Limb (tissue), 2 donors: ENCODE data around the gene MCC.
A peak's percentile ranks its signal among the peaks of the same experiment; 100 is the strongest.

Experiments
- DNase-seq, 2 donors: peaks; one replicate each; pipeline ENCODE4 v3.0.0-alpha.2; 2016; ENCODE audit errors: extremely low spot score in 2 of 2

The MCC gene

DNA sequence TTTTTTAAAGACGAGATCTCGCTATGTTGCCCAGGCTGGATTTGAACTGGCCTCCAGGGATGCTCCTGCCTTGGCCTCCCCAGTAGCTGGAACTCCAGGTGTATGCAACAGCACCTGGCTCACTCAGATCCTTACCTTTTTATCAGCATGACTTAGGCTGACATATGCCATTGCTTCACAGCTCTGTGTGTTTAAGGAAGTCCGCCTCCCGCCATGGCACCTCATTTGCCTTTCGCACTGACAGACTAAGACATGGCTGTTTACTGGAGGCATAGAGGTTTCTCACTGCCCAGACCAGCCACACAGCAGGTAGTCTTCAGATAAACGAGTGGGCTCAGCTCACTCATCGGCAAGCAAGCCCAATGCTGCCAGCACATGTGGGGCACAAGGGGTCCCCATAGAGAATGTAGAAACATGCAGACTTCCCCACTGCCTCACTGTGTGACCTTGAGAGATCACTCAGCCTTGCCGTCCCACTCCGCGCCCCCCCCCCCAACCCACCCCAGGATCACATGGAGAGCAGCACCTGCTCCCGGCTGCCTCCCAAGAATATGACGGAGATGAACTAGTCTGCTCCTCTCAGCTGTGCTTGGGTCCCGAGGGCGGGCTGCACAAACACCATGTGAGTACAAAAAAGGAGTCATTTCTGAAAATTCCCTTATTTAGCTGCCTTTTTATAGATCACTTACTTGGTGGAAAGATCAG is 448.9 kb downstream of the MCC start:
- DNase-seq = peak in 1 of 2 donors; percentile 59

DNA sequence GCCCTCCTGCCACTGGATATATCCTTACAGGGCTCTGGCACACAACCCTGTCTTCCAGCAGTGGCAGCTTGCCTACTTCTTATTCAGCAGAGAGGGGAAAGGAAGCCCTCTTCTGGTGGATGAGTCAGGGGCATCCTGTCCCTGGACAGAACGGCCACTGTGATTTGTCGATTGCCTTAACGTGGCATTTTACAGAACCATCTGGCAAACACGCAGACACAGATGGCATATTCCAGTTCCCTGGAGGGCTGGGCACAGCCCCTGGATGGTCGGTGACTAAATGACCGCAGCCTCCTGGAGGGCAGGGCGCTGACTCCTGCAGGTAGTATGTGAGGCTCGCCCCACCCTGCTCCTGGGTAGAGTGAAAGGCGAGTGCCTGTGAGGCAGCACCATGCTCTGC is 449.5 kb downstream of the MCC start:
- DNase-seq = no peak

DNA sequence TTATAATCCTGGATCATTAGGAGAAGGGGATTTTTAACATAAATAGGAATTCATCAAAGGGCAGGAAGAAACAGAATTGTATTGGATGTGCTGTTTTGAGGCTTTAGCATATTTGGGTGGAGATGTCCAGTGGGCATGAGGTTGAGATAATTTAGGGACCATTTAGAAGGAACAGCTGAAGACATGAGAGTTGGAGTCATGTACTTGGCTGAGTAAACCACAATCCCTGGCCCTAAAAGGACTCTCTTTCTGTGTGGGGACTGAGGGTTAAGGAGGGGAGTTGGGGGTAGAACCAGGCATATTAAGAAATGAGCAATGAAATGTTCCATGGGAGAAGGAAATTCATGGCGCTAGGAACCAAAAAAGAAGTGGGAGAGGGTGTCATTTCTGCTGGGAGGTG is 450.1 kb downstream of the MCC start:
- DNase-seq = no peak

DNA sequence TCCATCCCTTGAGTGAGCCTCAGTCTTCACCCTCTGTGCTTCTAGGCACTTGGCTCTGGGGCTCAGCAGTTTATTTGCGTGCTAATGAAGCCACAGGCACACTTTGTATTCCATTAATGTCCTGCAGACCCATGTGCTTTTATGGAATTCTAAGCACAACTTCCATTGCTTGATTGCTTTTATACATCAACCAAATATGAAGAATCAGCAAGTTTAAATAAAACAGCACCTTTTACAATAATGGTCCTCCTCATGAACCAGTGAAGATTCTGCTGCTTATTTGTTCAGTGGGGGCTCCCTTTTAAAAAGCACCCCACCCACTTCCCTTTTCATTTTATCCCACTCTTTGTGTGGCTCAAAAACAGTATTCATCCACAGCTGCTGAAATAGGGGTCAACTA is 451.4 kb downstream of the MCC start:
- DNase-seq = no peak

DNA sequence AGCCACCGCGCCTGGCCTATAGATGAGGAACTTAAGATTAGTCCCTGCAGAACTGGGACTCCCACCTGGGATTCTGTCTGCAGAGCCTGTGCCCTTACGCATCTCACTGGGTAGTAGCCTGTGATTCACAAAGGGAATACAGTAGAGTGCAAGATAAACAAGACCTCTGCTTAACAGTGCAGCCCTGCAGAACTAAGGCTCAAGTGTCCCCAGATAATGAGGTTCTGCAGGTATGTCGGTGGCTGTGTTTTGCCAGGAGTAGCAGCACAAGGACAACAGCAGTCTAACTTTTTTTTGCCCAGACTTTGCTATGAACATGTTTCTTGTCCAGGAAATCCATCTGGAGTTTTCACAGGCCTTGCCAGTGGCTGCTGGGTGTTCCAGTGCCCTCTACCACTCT is 451.9 kb downstream of the MCC start:
- DNase-seq = no peak

DNA sequence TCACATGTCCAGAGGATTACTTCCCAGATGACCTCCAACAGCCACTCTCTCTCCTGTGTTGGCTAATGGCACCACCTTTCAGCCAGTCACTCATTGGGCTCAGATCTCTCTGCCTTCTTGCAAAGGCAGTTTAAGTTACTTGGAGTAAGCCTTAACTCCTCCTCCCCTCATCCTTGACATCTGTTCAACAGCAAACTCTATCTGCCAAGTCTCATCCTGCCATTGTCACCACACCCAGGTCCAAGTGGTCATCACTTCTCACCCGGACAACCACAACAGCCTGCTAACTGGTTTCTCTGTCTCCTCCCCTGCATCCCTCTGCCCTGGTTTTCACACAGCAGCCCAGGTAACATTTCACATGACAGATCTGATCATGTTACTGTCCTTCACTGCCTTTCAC is 453.2 kb downstream of the MCC start:
- DNase-seq = no peak

DNA sequence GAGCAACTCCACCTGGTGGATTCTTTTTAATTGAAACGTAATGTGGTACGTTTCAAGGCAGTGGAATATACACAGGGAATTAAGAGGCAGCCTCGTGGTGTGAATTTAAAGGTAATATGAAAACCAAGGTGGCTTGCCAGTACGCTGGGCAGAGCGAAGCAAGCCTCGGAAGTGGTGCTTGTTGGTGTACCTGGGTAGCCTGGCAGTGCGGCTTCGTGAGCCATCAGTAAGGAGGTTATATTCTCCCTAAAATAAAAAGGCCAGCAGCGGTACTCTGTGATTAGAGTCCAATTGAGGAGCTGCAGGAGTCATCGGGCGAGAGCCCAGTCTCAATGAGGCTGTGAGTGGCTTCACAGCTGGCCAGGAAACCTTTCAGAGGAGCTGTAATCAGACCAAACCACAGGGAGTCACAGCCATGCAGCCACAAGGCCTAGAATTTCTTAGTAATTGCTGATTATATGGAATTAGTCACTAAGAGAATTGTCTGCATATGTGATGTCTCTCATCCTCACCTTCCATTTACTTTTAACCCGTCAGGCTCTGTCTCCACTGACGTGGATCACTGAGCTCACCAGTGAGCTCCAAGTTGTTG is 454.0 kb downstream of the MCC start:
- no peak for DNase-seq

DNA sequence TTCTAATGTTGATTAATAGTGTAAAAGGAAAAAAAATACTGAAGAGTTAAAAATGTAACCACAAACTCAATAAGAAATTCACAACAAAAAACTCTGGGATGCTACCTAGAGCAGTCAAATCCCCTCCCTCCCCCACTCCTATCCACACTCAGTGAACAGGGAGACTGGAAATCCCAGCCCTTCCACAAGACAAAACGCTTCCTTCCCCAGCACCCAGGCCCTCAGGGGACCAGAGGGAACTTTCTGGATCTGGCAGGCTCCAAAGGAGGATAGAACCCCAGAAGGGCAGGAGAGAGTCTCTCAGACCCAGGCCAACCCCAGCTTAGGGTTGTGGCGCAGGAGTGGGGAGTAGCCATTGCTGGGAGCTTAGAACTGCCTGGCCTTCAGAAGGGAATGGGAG is 456.7 kb downstream of the MCC start:
- no peak for DNase-seq

DNA sequence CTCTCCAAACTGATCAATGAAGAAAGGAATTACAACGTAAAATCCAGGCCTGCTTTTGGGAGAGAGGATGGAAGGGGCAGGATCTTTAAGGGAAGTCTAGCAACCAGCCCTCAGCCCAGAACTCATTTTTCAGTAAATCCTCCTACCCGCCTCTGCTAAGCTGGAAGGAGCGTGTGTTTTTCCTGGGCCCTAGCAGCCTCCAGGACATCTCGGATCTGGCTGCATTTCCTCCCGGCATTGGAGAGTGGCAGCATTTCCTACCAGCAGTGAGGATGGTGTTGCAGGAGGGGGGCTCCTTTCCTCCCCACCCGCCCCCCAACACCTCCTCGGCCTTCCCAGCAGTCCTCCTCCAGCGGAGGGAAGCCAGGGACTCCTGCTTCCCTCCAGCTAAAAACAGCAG is 457.1 kb downstream of the MCC start:
- no peak for DNase-seq

DNA sequence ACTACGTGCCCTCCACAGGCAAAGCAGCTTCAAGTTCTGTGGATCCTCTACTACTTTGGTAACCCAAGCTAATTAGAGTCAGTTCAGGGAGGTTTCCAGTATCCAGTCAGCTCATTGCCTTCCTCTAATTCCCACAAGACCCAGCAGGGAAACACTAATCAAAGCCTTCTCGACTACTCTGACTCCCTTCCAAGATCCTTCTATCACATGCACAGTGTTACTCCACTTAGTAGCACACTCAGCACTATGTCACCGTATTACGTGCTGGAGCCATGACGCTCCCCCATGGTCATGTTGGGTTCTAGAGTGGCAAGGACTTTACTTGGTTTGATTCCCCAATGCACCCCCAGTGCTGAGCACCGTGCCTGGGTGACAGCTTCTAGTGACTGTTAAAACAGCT is 458.6 kb downstream of the MCC start:
- DNase-seq = no peak

DNA sequence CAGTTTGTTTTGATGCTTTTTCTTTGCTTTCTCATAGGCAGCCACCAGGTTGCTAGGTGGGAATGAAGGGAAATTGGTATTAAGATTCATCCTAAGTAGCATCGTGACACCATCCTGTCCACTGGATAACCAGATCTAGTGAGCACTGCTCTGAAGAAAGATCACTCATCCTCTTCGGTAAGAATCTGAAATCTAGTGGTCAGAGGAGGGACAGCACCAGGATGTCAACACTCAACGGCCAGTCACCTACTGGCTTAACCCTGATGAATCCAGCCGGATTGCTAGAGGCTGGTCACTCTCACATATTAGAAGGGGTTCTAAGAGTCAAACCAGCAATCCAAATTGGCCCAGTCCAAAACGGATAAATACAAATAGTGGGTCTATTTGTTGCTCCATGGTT is 460.8 kb downstream of the MCC start:
- DNase-seq = no peak

DNA sequence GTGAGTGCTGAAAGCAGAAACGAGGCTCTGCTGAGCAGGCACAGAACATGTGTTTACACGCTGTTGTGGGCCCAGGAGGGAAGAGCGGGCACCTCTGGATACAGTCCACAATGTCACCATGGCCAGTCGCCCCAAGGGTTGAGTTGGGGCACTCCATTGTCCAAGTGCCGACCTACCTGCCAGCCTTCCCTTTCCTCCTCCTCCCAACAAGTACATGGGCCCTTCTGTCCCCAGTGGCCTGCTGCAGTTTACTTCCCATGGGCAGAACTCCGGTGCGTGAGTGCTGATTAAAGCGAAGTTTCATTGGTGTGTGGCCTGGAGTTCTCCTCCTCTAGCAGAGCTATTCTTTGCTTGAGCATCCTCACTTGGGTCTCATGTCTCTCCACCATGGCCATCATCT is 461.2 kb downstream of the MCC start:
- no peak for DNase-seq

DNA sequence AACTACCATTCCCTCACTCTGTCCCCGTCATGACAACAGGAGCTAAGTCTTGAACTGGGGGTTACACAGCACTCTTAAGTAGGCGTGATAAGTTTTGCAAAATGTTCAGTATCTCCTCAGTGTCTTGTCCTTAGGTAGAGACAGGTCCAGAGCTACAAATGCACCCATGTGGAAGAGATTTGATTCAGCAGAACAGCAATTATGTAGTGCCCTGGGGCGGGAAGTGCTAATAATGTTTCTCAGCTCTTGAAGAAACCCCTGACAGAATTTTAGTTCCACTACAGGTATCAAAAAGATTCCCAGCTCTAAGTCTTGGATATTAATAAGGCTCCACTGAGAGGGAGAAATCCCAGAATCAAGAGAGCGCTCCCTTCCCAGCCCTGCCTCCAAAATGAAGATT is 462.0 kb downstream of the MCC start:
- DNase-seq = no peak

DNA sequence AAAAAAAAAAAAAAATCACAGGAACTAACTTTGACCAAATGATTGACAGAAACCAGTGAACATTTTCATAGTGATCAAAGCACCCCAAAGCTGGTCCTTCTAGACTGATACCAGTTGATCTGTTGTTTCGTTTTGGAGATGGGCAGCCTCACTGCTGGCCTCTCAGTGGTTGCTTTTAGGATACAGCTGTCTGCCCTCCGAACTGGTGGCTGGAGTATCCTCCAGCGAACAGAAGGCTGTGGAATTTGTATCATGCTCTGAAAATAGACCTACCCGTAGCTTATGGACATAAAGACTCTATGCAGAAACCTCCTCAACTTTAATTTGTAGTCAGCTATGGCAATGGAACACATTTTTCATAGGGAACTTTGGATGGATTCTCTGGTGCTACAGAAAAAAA is 462.7 kb downstream of the MCC start:
- no peak for DNase-seq

DNA sequence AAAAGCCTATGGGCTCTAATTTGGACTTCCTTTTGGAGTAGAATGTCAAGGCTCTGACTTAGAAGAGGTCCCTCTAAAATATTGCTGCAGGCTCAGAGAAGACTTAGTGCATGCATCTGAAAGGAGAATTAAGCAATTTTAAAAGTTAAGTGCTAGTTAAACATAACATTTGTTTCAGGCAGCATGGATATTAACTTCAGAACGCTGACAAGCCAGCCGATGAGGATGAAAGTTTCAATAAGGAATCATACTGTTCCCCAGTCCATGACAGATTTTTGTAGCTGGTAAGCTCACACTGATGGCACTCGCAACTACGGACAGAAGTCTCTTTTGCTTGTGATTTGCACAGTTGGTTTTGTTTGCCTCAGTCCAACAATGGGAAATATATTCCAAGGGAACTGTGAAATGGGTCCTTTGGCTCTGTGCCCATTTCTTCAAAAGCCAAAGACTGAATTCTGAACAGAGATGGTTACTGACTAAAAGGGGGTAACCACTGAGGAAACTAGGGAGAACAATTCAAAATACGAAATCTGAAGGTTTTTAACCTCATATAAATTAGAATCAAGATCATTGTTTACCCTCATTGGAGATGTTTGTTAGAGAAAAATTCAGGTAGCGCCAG is 464.1 kb downstream of the MCC start:
- DNase-seq = no peak

DNA sequence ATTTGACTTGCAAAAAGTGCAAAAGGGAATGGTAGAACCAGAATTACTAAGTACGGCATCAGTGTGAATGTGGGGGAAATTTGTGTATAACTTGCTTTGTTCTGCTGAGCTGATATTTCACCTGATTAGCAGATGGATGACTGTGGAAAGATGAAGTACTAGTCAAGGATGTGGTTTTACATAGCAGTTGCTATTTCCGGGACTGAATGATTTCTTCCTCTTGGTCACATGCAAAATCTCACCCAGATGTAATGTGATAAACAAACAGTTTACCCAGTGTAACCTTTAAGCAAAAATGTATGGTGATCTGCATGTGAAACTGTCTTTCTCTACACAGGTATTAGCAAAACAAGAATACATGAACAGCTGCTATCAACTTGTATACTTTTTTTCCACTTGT is 465.6 kb downstream of the MCC start:
- no peak for DNase-seq

DNA sequence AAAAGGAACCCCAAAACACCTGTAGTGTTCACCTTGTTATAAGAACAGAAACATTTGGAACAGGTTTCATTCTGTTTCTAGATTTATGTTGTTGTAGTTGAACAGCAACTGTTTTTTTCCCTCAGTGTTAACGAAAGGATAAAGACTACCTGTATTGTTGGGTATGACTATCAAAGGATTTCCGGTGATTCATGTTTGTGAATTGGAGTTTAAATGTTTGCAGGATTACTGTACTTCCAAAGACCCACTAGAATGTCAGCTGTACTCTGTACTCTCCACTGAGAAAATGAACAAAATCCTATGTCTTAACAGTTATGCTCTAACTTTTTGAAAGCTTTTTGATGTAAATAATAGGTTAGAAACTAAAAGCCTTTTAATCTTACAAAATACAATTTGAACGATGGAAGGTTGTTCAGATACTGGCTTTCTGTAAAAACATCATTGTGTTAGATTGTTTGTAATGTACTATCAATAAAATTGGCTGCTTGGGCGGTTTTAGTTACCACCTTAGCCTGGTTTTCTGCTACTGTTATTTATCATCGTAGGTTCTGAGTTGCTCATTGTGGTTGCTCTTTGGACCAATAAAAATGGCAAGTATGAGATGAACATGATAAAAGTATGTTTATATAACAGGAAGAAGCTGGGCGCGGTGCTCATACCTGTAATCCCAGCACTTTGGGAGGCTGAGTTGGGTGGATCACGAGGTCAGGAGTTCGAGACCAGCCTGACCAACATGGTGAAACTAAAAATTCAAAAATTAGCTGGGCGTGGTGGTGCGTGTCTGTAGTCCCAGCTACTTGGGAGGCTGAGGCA is 467.6 kb downstream of the MCC start:
- no peak for DNase-seq

DNA sequence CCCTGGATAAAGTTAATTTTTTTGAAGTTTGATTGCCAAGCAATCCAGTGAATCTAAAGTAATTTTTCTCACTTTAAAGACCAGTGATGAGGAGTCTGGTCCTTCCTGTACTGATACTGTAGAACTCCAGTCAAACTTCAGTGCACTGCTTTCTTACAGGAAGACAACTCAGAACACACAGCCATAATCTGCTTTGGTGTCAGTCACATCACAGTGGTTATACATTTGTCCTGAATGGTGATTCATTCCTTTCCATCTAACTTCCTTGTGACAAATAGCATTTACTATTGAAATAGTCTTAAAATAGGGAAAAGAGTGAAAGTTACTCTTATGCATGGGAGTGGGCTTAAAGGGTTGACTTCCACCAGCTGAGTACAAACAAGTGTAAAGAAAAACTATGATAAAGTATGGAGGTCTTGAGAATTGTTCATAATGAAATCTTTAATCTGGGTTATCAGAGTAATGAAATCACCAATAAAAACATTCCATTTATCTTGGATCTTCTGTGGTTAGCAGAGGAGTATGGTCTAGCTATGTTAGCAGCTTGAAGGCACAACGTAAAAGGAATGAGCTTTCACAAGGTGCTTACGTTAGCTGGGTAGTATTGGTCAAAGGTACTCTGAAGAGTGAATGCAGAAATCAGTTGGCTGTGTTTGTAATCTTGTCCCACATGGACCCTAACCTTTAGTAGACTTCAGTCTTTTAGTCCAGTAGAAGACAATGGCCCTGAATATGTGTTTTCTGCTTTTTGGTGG is 470.2 kb downstream of the MCC start:
- DNase-seq = no peak

DNA sequence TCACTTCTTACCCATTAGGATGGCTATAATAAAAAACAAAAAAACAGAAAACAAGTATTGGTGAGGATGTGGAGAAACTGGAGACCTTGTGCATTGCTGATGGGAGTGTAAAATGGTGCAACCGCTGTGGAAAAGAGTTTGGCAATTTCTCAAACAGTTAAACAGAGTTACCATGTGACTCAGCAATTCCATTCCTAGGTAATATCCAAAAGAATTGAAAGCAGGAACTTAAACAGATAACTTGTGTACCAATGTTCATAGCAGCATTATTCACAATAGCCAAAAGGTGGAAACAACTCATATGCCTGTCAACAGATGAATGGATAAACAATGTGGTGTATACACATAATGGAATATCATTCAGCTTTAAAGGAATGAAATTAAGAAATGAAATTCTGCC is 482.8 kb downstream of the MCC start:
- DNase-seq = no peak

DNA sequence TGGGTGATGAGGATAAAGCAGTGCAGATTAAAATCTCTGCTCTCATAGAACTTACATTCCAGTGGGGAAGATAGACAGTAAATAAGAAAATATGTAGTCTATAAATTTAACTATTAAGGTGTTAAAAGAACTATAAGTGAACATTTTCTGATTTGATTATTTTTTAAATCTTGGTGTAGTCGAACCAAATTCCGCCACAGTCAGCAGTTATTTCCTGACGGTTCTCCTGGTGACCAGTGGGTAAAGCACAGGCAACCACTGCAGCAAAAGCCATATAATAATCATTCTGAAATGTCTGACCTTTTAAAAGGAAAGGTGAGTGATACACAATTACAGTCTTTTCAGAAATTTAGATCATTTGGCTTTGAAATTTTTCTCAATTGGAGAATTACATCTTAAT is 484.5 kb downstream of the MCC start:
- no peak for DNase-seq

DNA sequence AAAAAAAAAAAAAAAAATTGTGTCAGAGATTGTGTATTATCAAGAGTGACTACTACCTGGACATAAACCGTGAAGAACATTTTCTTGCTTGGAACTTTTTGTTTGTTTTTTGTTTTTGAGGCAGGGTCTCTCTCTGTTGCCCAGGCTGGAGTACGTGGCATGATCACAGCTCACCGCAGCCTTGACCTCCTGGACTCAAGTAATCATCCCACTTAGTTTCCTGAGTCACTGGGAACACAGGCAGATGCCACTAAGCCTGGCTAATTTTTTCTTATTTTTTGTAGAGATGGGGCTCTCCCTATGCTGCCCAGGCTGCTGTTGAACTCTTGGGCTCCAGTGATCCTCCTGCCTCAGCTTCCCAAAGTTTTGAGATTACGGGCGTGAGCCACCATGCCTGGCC is 485.8 kb downstream of the MCC start:
- DNase-seq = no peak

DNA sequence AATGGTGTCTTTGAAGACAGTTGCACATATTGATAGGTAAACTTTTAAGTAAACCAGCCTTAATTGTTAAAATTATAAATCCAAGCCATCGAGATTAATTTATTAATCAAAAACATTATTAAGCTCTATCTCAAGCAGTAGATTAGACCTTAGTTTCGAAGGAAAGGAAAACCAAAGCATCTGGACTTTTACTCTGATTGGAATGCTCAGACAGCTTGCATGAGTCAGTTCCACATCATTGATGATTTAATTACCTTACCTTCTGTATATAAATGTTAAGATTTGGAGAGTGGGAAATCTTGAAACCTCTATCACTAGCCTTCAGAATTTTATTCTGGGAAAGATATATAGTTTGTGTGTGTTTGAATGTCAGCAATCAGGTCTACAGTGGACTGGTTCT is 487.8 kb downstream of the MCC start:
- DNase-seq = no peak
